NCI-H526 (cell line): ENCODE measurements around the gene C3orf33.
A peak's percentile ranks its signal among the peaks of the same experiment; 100 is the strongest.
"Not testable (repeated sequence)": the region's sequence is repeated elsewhere in the genome, so short reads cannot be mapped to it uniquely, and the experiment has no call there.

ENCODE experiments used
- DNase-seq, 2 experiments: peaks; one replicate each; lab custom pipeline; 2025; lab: John Stamatoyannopoulos, UW

The C3orf33 gene

GRCh38 chr3:155805802-155806618 lies at the start of gene C3orf33:
TSS of gene C3orf33 (minus strand) at chr3:155806278. CDS start at chr3:155806252, 26 bp downstream.
- peak; percentile 54 to 80 for DNase-seq

GRCh38 chr3:155854141-155854940 lies 48.3 kb upstream of the C3orf33 start, which contains the start of gene SLC33A1:
TSS of gene SLC33A1 (minus strand) at chr3:155854427. CDS start at chr3:155853997, 430 bp downstream.
- DNase-seq, result peak; percentile 98 to 99

GRCh38 chr3:155853214-155854140 lies 47.4 kb upstream of the C3orf33 start:
- peak in 1 of 2 experiments; percentile 47 for DNase-seq

GRCh38 chr3:155852341-155852740 lies 46.3 kb upstream of the C3orf33 start:
- no peak for DNase-seq

GRCh38 chr3:155849404-155849803 lies 43.3 kb upstream of the C3orf33 start:
- DNase-seq, result not testable (repeated sequence)

GRCh38 chr3:155847993-155848392 lies 41.9 kb upstream of the C3orf33 start:
- no peak for DNase-seq

- DNase-seq, result no peak
Observed at GRCh38 chr3:155846119-155846518, 40.0 kb upstream of the C3orf33 start.

- DNase-seq, result no peak
Observed at GRCh38 chr3:155843569-155843968, 37.5 kb upstream of the C3orf33 start.

GRCh38 chr3:155835341-155836071 lies 29.4 kb upstream of the C3orf33 start:
- DNase-seq, result no peak

- not testable (repeated sequence) for DNase-seq
Observed at GRCh38 chr3:155828490-155829098, 22.5 kb upstream of the C3orf33 start.

GRCh38 chr3:155815030-155815545 lies 9.0 kb upstream of the C3orf33 start:
- no peak for DNase-seq

GRCh38 chr3:155813224-155813623 lies 7.1 kb upstream of the C3orf33 start:
- not testable (repeated sequence) for DNase-seq

- DNase-seq, result no peak
Observed at GRCh38 chr3:155809181-155809580, 3.1 kb upstream of the C3orf33 start.

- DNase-seq, result no peak
Observed at GRCh38 chr3:155807823-155808222, 1.7 kb upstream of the C3orf33 start.

GRCh38 chr3:155805204-155805801 lies 775 bp downstream of the C3orf33 start:
- DNase-seq, result no peak

GRCh38 chr3:155804323-155804722 lies 1.8 kb downstream of the C3orf33 start:
- no peak for DNase-seq

- no peak for DNase-seq
Observed at GRCh38 chr3:155792532-155792931, 13.5 kb downstream of the C3orf33 start.

GRCh38 chr3:155791190-155791589 lies 14.9 kb downstream of the C3orf33 start:
- no peak for DNase-seq

- DNase-seq, result no peak
Observed at GRCh38 chr3:155790272-155790925, 15.7 kb downstream of the C3orf33 start.
